Esophagus squamous epithelium (tissue), 4 donors: ENCODE data around the gene NAXE.

Experiments used
- CTCF ChIP-seq, 6 experiments: fragments of 450-650 bp in 4 of 6; fragments of 200-600 bp in 2 of 6; sonication (generic) in 2 of 6; IDR thresholded peaks; one replicate each; pipeline ENCODE4 v1.5.1; 2016 to 2019; ENCODE audit warnings: antibody characterized with exemption in 6 of 6, mild to moderate bottlenecking in 4 of 6, moderate library complexity in 4 of 6
- POLR2A ChIP-seq, 4 donors: fragments of 450-650 bp; IDR thresholded peaks; one replicate each; pipeline ENCODE4 v1.6.1; 2017; ENCODE audit warnings: antibody characterized with exemption in 4 of 4, mild to moderate bottlenecking in 4 of 4, moderate library complexity in 3 of 4

DNA sequence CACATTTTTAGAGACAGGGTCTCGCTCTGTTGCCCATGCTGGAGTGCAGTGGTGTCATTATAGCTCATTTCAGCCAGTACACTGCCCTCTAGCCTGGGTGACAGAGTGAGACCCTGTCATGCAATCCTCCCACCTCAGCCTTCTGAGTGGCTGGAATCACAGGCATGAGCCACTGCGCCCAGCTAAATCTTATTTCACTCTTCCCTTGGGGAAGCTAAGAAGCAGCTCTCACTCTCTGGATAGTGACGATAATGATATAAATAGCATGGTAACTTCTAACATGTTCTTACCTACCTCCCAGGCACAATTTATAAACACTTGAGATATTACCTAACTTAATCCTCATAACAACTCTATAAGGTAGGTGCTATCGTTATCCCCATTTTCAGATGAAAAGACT lies 44.1 kb upstream of the NAXE start:
- TF ChIP-seq CTCF (IDR thresholded peaks at IDR 0.05) (no peak), POLR2A (IDR thresholded peaks at IDR 0.05) (no peak)
